NCI-H2227 (cell line): ENCODE results near the gene KIF13A.
"Not testable (repeated sequence)": the region's sequence is repeated elsewhere in the genome, so short reads cannot be mapped to it uniquely, and the experiment has no call there.

Experiments
- DNase-seq: peaks from one replicate; lab custom pipeline; 2025; ENCODE audit not compliant: unreplicated experiment; lab: John Stamatoyannopoulos, UW

Gene KIF13A

GRCh38 chr6:17904491-17905120, 82.8 kb downstream of the KIF13A start:
- no peak for DNase-seq

- DNase-seq: no peak
Measured at GRCh38 chr6:17902974-17903373, 84.5 kb downstream of the KIF13A start.

- no peak for DNase-seq
Measured at GRCh38 chr6:17901493-17901892, 85.9 kb downstream of the KIF13A start.

GRCh38 chr6:17900011-17900410, 87.4 kb downstream of the KIF13A start:
- no peak for DNase-seq

GRCh38 chr6:17899491-17899890, 87.9 kb downstream of the KIF13A start:
- no peak for DNase-seq

GRCh38 chr6:17897681-17898080, 89.8 kb downstream of the KIF13A start:
- DNase-seq: no peak

- DNase-seq: no peak
Measured at GRCh38 chr6:17894905-17895304, 92.5 kb downstream of the KIF13A start.

GRCh38 chr6:17894191-17894590, 93.2 kb downstream of the KIF13A start:
- DNase-seq: no peak

- DNase-seq: no peak
Measured at GRCh38 chr6:17892097-17892686, 95.2 kb downstream of the KIF13A start.

GRCh38 chr6:17890309-17890708, 97.1 kb downstream of the KIF13A start:
- DNase-seq: no peak

GRCh38 chr6:17889777-17890176, 97.7 kb downstream of the KIF13A start:
- DNase-seq: not testable (repeated sequence)

GRCh38 chr6:17886891-17887290, 100.5 kb downstream of the KIF13A start:
- DNase-seq: no peak

- DNase-seq: no peak
Measured at GRCh38 chr6:17885889-17886576, 101.4 kb downstream of the KIF13A start.

- DNase-seq: no peak
Measured at GRCh38 chr6:17884498-17885478, 102.6 kb downstream of the KIF13A start.

- no peak for DNase-seq
Measured at GRCh38 chr6:17883665-17884497, 103.6 kb downstream of the KIF13A start.

- no peak for DNase-seq
Measured at GRCh38 chr6:17881085-17881858, 106.2 kb downstream of the KIF13A start.

- DNase-seq: no peak
Measured at GRCh38 chr6:17879184-17879583, 108.3 kb downstream of the KIF13A start.

- DNase-seq: no peak
Measured at GRCh38 chr6:17878734-17879133, 108.7 kb downstream of the KIF13A start.

- DNase-seq: no peak
Measured at GRCh38 chr6:17877895-17878440, 109.5 kb downstream of the KIF13A start.
